RWPE2 (cell line): Measurements from ENCODE around the gene LMX1B.

ENCODE experiments used
- ATAC-seq: fragments of 200-7000 bp; cut with Tn5 transposase; 3 replicates; pipeline ENCODE4 v1.9.1; 2021; ENCODE audit warnings: low read depth
- DNase-seq: peaks from one replicate; pipeline ENCODE4 v3.0.0-alpha.2; 2020; ENCODE audit warnings: low spot score
- H3K27ac ChIP-seq: fragments of 450-650 bp; 2 replicates; pipeline ENCODE4 v1.5.1; 2017; ENCODE audit warnings: mild to moderate bottlenecking; ENCODE audit not compliant: poor library complexity, severe bottlenecking
- H3K27me3 ChIP-seq: fragments of 250-450 bp; sonication (Bioruptor Pico); 2 replicates; pipeline ENCODE4 v1.5.1; 2021; ENCODE audit warnings: mild to moderate bottlenecking, moderate library complexity; ENCODE audit not compliant: insufficient read depth, poor library complexity, severe bottlenecking
- H3K36me3 ChIP-seq: fragments of 250-450 bp; sonication (Bioruptor Pico); 2 replicates; pipeline ENCODE4 v1.5.1; 2020; ENCODE audit warnings: low read depth, mild to moderate bottlenecking, moderate library complexity
- H3K4me1 ChIP-seq: fragments of 250-450 bp; sonication (Bioruptor Pico); 2 replicates; pipeline ENCODE4 v1.5.1; 2021; ENCODE audit warnings: mild to moderate bottlenecking, moderate library complexity; ENCODE audit not compliant: insufficient read depth, poor library complexity, severe bottlenecking
- H3K4me3 ChIP-seq: fragments of 250-450 bp; sonication (Bioruptor Pico); 2 replicates; pipeline ENCODE4 v1.5.1; 2021; ENCODE audit warnings: mild to moderate bottlenecking, moderate library complexity; ENCODE audit not compliant: severe bottlenecking
- H3K9me3 ChIP-seq: fragments of 250-450 bp; sonication (Bioruptor Pico); 2 replicates; pipeline ENCODE4 v1.5.1; 2021; ENCODE audit warnings: mild to moderate bottlenecking, moderate library complexity; ENCODE audit not compliant: severe bottlenecking
- TF ChIP-seq, protein P1 (sequence below): fragments of 450-650 bp; IDR thresholded peaks from one replicate; pipeline ENCODE4 v1.5.1; 2017; ENCODE audit warnings: mild to moderate bottlenecking, moderate library complexity; ENCODE audit not compliant: poor library complexity, severe bottlenecking

Gene LMX1B

DNA sequence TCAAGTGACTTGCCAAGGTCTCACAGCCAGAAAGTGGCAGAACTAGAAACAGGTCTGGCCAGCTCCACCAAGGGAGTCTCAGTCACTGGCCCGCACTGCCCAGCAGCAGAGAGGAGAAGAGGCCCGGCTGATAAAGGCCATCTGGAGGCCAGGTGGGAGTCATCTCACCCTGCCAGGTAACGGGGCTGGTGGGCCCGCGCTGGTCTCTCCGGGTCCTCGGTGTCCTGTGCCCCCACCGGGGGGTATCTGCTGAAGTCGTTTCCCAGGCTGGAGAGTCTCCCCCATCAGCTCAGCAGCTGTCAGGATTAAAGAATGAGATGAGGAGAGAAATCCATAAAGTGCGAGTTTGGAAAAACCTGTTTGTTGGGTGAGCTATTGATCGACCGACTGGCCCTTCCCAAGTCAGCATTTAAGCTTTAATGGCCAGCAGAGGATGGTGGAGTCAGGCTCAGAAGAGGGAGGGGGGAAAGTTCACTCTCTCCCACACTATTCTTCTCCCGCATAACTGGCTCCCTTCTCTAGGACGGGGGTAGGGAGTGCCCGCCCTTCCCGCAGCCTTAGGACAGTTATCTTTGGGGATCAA lies 30.3 kb downstream of the LMX1B start:
- H3K27me3 ChIP-seq, result peaks cover 56% of the 10 kb centered on the region
- ATAC-seq, result no peak
- TF ChIP-seq, protein P1, sequence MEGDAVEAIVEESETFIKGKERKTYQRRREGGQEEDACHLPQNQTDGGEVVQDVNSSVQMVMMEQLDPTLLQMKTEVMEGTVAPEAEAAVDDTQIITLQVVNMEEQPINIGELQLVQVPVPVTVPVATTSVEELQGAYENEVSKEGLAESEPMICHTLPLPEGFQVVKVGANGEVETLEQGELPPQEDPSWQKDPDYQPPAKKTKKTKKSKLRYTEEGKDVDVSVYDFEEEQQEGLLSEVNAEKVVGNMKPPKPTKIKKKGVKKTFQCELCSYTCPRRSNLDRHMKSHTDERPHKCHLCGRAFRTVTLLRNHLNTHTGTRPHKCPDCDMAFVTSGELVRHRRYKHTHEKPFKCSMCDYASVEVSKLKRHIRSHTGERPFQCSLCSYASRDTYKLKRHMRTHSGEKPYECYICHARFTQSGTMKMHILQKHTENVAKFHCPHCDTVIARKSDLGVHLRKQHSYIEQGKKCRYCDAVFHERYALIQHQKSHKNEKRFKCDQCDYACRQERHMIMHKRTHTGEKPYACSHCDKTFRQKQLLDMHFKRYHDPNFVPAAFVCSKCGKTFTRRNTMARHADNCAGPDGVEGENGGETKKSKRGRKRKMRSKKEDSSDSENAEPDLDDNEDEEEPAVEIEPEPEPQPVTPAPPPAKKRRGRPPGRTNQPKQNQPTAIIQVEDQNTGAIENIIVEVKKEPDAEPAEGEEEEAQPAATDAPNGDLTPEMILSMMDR, result no peak

DNA sequence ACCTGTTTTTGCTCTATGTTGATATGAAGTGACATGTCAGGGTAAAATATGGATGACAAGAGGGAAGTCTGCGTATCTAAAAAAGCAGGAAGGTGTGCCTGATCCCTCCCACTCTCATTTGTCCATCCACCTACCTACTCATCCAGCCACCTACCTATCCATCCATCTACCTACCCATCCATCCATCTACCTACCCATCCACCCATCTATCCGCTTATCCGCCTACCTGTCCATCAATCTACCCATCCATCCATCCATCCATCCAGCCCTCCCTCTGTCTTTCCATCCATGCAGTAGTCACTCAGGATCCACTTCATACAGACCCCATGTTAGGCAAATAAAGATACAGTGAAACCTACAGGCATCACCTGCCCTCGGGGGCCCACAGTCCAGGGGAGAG lies 32.4 kb downstream of the LMX1B start:
- no peak overlapping the region for H3K27ac ChIP-seq
- no peak for ATAC-seq
- H3K27me3 ChIP-seq, result peaks cover 57% of the 10 kb centered on the region
- no peak for DNase-seq
- no peak overlapping the region for H3K4me3 ChIP-seq
- H3K9me3 ChIP-seq, result no peaks in the 10 kb centered on the region
- TF ChIP-seq, protein P1, result no peak
- no peaks in the 10 kb centered on the region for H3K4me1 ChIP-seq
- H3K36me3 ChIP-seq, result no peaks in the 10 kb centered on the region

More for the DNA sequence above, 30.3 kb downstream of the LMX1B start:
- no peak for DNase-seq
- Histone ChIP-seq H3K27ac (no peak overlapping the region), H3K9me3 (no peaks in the 10 kb centered on the region), H3K36me3 (no peaks in the 10 kb centered on the region), H3K4me1 (no peaks in the 10 kb centered on the region), H3K4me3 (no peak overlapping the region)

DNA sequence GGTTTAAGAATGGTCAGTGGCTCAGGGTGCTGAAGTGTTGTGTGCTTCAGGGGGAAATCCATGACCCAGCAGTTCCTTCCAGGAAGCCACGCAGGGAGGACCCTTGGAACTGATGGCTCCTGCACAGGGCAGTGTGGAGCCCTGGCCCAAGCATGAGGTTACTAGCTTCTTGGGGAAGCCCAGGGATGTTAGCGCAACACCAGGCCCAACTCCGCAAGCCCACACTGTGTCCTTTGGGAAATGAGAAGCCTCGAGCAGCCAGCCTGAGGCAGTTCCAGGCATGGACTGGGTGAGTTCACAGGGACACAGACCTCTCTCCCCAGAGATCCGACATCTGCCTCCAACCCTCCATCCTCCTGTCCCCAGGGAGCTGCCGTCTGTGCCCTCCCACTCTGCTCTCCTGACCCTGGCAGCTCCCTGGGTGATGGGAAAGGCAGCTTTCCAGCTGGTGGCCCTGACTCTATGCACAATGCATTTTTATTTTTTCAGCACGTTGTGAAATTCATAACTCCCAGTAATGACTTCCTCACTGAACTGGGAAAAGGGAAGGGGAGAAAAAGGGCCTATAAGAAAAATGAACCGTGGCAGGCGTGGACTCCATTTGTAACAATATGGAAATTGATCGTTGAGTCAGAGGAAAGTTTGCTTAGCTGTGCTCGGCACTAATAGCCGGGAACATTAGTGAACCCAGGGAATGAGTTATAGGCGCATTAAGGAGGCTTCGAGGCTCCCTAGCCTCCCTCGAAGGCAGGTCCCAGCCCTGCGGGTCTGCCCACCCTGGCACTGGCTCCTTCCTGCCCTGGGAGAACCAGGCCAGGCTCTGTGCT lies 34.1 kb downstream of the LMX1B start:
- TF ChIP-seq, protein P1, result no peak
- Histone ChIP-seq H3K27ac (no peak overlapping the region), H3K4me1 (no peaks in the 10 kb centered on the region), H3K27me3 (peaks cover 59% of the 10 kb centered on the region), H3K9me3 (no peaks in the 10 kb centered on the region), H3K4me3 (no peak overlapping the region), H3K36me3 (no peaks in the 10 kb centered on the region)
- DNase-seq, result no peak
- ATAC-seq, result no peak

DNA sequence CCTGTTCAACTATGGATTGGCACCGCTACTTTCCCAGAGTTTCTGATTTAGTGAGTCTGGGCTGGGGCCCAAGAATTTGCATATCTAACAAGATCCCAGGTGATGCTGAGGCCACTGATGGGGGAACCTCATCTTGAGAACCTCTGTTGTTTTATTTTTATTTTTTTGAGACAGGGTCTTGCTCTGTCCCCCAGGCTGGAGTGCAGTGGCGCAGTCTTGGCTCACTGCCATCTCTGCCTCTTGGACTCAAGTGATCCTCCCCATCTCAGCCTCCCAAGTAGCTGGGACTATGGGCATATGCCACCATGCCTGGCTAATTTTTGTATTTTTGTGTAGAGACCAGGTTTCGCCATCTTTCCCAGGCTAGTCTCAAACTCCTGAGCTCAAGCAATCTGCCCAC lies 35.7 kb downstream of the LMX1B start:
- Histone ChIP-seq H3K4me3 (no peak overlapping the region), H3K36me3 (no peaks in the 10 kb centered on the region), H3K27me3 (peaks cover 44% of the 10 kb centered on the region), H3K4me1 (no peaks in the 10 kb centered on the region), H3K9me3 (no peaks in the 10 kb centered on the region), H3K27ac (no peak overlapping the region)
- no peak for DNase-seq
- ATAC-seq, result no peak
- TF ChIP-seq, protein P1, result no peak
